GM12878 (cell line): ENCODE data around the gene BMP2. TPM values are rescaled to one million over a fixed set of nuclear protein-coding genes. Genes with fewer than 3 reads are reported as not detected.

Experiments used
- ATAC-seq: fragments of 200-7000 bp; cut with Tn5 transposase; 3 replicates; pipeline ENCODE4 v1.9.1; 2020; ENCODE audit warnings: mild to moderate bottlenecking, moderate library complexity
- BruUV-seq: library from RNA; stranded (reverse); fragments of 400-500 nt; replicated peaks from 2 replicates; lab custom pipeline; 2021; lab: Mats Ljungman, UMichigan
- CTCF ChIA-PET: fragments of 300-600 bp; sonication (Branson Sonifier 250); formaldehyde crosslinking; extraction: SDS; loops from one replicate; lab custom pipeline; 2021; ENCODE audit warnings: inconsistent platforms; lab: Yijun Ruan, JAX
- POLR2A ChIA-PET: fragments of 350-600 bp; formaldehyde crosslinking; extraction: SDS; loops from one replicate; lab custom pipeline; 2021; ENCODE audit warnings: inconsistent platforms; lab: Charles Lee
- RAD21 ChIA-PET: fragments of 300-600 bp; sonication (Branson Sonifier 250); formaldehyde crosslinking; loops from one replicate; lab custom pipeline; 2023; ENCODE audit warnings: antibody characterized with exemption; ENCODE audit not compliant: unreplicated experiment; lab: Charles Lee
- SMC1A ChIA-PET: fragments of 300-600 bp; sonication (Branson Sonifier 250); formaldehyde crosslinking; loops from one replicate; lab custom pipeline; 2023; ENCODE audit not compliant: unreplicated experiment, uncharacterized antibody; lab: Charles Lee
- DNase-seq: peaks from one replicate; pipeline ENCODE4 v3.0.0-alpha.2; 2011; ENCODE audit warnings: low read depth, low spot score
- FAIRE-seq: peaks from 3 replicates; lab custom pipeline; 2011; peaks lifted over from hg19 to GRCh38; lab: Jason Lieb, UNC
- H2AFZ ChIP-seq: 2 replicates; pipeline ENCODE4 v1.6.0; 2011; ENCODE audit warnings: low read depth, low read length, control low read depth; ENCODE audit not compliant: control insufficient read depth
- H3K27ac ChIP-seq: 2 replicates; pipeline ENCODE4 v1.5.1; 2011; ENCODE audit warnings: control low read depth; ENCODE audit not compliant: control insufficient read depth, insufficient read depth
- H3K27me3 ChIP-seq, 2 experiments: replicated peaks in 1 of 2; 2 replicates each; pipeline versions ENCODE4 v1.6.0 to v1.6.1; 2011; ENCODE audit warnings: low read length in 1 of 2; ENCODE audit not compliant: control insufficient read depth in 2 of 2, insufficient read depth in 2 of 2
- H3K36me3 ChIP-seq, 2 experiments: 2 replicates each; pipeline ENCODE4 v1.5.1; 2011; ENCODE audit warnings: low read length in 1 of 2; ENCODE audit not compliant: control insufficient read depth in 2 of 2, insufficient read depth in 2 of 2
- H3K4me1 ChIP-seq: 2 replicates; pipeline ENCODE4 v1.6.1; 2011; ENCODE audit warnings: mild to moderate bottlenecking, low read length, moderate library complexity, mixed read lengths; ENCODE audit not compliant: control insufficient read depth, insufficient read depth
- H3K4me2 ChIP-seq: 2 replicates; pipeline ENCODE4 v1.6.0; 2011; ENCODE audit warnings: control low read depth; ENCODE audit not compliant: control insufficient read depth, insufficient read depth
- H3K4me3 ChIP-seq: fragments of 200-600 bp; sonication (generic); 2 replicates; pipeline ENCODE4 v1.5.1; 2016
- H3K79me2 ChIP-seq: 2 replicates; pipeline ENCODE4 v1.6.0; 2011; ENCODE audit warnings: low read length; ENCODE audit not compliant: control insufficient read depth, insufficient read depth
- H3K9ac ChIP-seq: 2 replicates; pipeline ENCODE4 v1.8.0; 2011; ENCODE audit warnings: low read length, control low read depth, mixed read lengths; ENCODE audit not compliant: control insufficient read depth, insufficient read depth
- H3K9me3 ChIP-seq: replicated peaks from 3 replicates; pipeline ENCODE4 v1.5.1; 2011; ENCODE audit warnings: mild to moderate bottlenecking, low read length; ENCODE audit not compliant: control insufficient read depth, insufficient read depth
- H4K20me1 ChIP-seq: 2 replicates; pipeline ENCODE4 v1.6.0; 2011; ENCODE audit not compliant: control insufficient read depth, insufficient read depth
- CBFB ChIP-seq: IDR thresholded peaks from 2 replicates; pipeline ENCODE4 v1.6.1; 2016; ENCODE audit warnings: antibody characterized with exemption, low read depth
- CBX5 ChIP-seq: sonication (generic); IDR thresholded peaks from 2 replicates; pipeline ENCODE4 v1.6.1; 2016; ENCODE audit warnings: low read depth, moderate library complexity, mild to moderate bottlenecking, inconsistent platforms
- CREB1 ChIP-seq: IDR thresholded peaks from 2 replicates; pipeline ENCODE4 v1.6.1; 2012; ENCODE audit warnings: low read depth, mild to moderate bottlenecking, inconsistent platforms
- FOXK2 ChIP-seq: fragments of 450-650 bp; IDR thresholded peaks from 2 replicates; pipeline ENCODE4 v1.6.1; 2017; ENCODE audit warnings: mild to moderate bottlenecking, moderate library complexity
- RUNX3 ChIP-seq: IDR thresholded peaks from 2 replicates; pipeline ENCODE4 v1.6.1; 2012; ENCODE audit warnings: low read length, inconsistent platforms
- SRF ChIP-seq, 2 experiments: IDR thresholded peaks; 2 replicates each; pipeline ENCODE4 v1.6.1; 2011; ENCODE audit warnings: low read depth in 2 of 2, low read length in 2 of 2, mild to moderate bottlenecking in 1 of 2, moderate library complexity in 1 of 2
- STAT3 ChIP-seq: IDR thresholded peaks from 2 replicates; pipeline ENCODE4 v1.6.1; 2011; ENCODE audit warnings: low read depth, low read length, improper control_type of control experiment
- ZNF24 ChIP-seq: fragments of 450-650 bp; IDR thresholded peaks from 2 replicates; pipeline ENCODE4 v1.6.1; 2017; ENCODE audit warnings: antibody characterized with exemption, mild to moderate bottlenecking
- in situ Hi-C: fragments of 300-500 bp; cut with MboI; formaldehyde crosslinking; loops from 9 replicates; pipeline ENCODE4 v1.14.3; 2018; ENCODE audit warnings: mixed read lengths
- intact Hi-C: fragments of 100-400 bp; cut with micrococcal nuclease; formaldehyde crosslinking; loops from one replicate; pipeline ENCODE4 v1.14.2; 2022; ENCODE audit not compliant: unreplicated experiment
- polyA plus RNA-seq, 11 experiments: library from polyadenylated mRNA; depleted of rRNA in 4 of 11; unstranded in 6 of 11; stranded (reverse) in 5 of 11; fragments of >200 nt; fragmentation: Nextera tagmentation in 4 of 11; fragmentation: Illumina TruSeq in 1 of 11; extraction: Ambion mirVana in 4 of 11; extraction: Trizol in 1 of 11; gene quantifications; 1 replicate in 1 of 11; 2 replicates in 10 of 11; pipeline versions ENCODE4 v1.2.1 to v1.2.3, GENCODE V29; 2011 to 2016; ENCODE audit warnings: inconsistent platforms in 2 of 11, missing spikeins in 2 of 11, low read depth in 1 of 11
- total RNA-seq, 4 experiments: library from RNA; depleted of rRNA in 3 of 4; stranded (reverse); fragments of >200 nt in 3 of 4; fragmentation: Illumina TruSeq in 1 of 4; extraction: Trizol in 1 of 4; gene quantifications; 2 replicates each; pipeline versions ENCODE4 v1.2.1 to v1.2.3, GENCODE V29; 2013 to 2021
- TF ChIP-seq, protein P1 (sequence below): fragments of 450-650 bp; formaldehyde crosslinking; IDR thresholded peaks from 2 replicates; pipeline ENCODE4 v1.4.0; 2020; ENCODE audit warnings: mild to moderate bottlenecking, moderate library complexity
- TF ChIP-seq, protein P2 (sequence below): fragments of 150-350 bp; IDR thresholded peaks from 2 replicates; pipeline ENCODE4 v1.6.1; 2016; ENCODE audit warnings: low read depth, low read length
- TF ChIP-seq, protein P3 (sequence below): fragments of 450-650 bp; IDR thresholded peaks from 2 replicates; pipeline ENCODE4 v1.6.1; 2017; ENCODE audit warnings: mild to moderate bottlenecking, low read depth, inconsistent platforms; ENCODE audit not compliant: poor library complexity, severe bottlenecking
- TF ChIP-seq, protein P4 (sequence below): IDR thresholded peaks from 2 replicates; pipeline ENCODE4 v1.6.1; 2012; ENCODE audit warnings: low read depth, low read length, improper control_type of control experiment

Gene BMP2
- total and polyA plus RNA-seq, 10 of the 15 experiments (the other 5 are each of a cell fraction or from before 2014, with no cell fraction given), result 0.35 to 3.2 (median 0.71) TPM

DNA sequence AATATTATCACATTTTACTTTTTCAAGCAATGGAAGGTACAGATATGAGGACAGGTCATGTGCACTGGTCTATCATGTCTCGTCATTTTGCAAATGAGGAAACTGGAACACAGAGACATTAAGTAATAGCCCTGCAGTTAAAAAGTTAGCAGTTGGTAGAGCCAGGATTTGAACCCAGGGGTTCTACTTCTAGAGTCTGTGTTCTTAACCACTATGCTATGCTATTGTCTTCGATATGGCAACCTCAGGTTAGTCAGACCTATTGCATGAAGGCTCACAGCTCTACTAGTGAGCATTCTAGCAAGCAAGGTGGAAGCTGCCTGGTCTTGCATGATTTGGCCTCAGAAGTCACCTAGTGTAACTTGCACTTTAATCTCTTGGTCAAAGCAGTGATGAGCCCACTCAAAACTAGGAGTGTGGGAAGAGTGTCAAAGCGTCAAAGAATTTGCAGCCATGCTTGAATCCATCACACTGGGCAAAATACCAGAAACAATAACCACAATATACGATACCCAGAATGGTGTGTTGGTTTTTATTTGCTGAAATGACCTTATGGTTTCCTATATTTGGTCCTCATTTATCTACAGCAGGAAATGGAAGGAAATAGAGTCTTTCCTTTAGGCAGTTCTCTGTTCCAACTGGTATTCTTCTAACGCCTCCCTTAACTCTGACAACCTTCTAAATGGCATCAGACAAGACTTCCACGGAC lies 20.4 kb upstream of the BMP2 start (continued):
- no peak for TF ChIP-seq CREB1

DNA sequence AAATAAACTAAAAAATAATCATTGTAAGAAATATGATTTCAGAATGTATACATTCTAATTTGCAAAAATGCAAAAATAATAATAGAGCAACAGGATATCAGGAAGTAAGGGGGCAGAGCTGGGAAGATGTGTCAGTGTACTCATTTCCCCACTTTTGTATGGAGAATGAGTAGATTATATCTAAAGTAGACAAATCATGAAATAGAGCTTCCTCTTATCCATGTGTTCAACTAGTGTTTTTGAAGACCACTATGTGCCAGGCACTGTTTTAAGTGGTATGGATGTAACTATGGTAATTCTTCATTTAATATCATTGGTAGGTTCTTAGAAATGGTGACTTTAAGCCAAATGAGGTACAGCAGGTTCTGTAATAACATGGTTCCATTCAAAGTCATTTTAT lies 17.0 kb upstream of the BMP2 start:
- Histone ChIP-seq H3K9me3 (no peaks in the 10 kb centered on the region), H3K4me3 (no peak overlapping the region), H4K20me1 (no peaks in the 10 kb centered on the region), H3K79me2 (no peaks in the 10 kb centered on the region), H3K4me2 (no peak overlapping the region), H3K9ac (no peak overlapping the region), H3K4me1 (no peaks in the 10 kb centered on the region), H3K27me3 (no peaks in the 10 kb centered on the region), H3K36me3 (no peaks in the 10 kb centered on the region), H2AFZ (no peak overlapping the region), H3K27ac (no peak overlapping the region)
- SMC1A ChIA-PET, result interaction anchor here (0.6 to 4.1 kb wide), 8 partner anchors 10 to 552 kb away, joined by 3 to 18 read pairs (median 3); no protein-coding TSS in a partner anchor
- DNase-seq (no peak), FAIRE-seq (no peak), ATAC-seq (no peak)
- BruUV-seq, result no TSS peak
- RAD21 ChIA-PET, result no interaction called here
- in situ Hi-C loops (loop anchor here (25.0 kb wide), 2 partner anchors 537 to 1112 kb away; no protein-coding TSS in a partner anchor), intact Hi-C loops (no loop called here)
- CTCF ChIA-PET, result interaction anchor here (2.2 kb wide), 1 partner anchor 16 kb away, joined by 11 read pairs; no protein-coding TSS in a partner anchor
- POLR2A ChIA-PET, result interaction anchor here (1.6 kb wide), 1 partner anchor 17 kb away, joined by 3 read pairs; no protein-coding TSS in a partner anchor
- TF ChIP-seq STAT3 (no peak), CBFB (no peak), RUNX3 (no peak), ZNF24 (no peak), FOXK2 (no peak), CBX5 (no peak), SRF (IDR thresholded peaks at IDR 0.05; ENCODE audit: low read depth in 2 of 2, low read length in 2 of 2) (no peak)
- TF ChIP-seq, protein P1, sequence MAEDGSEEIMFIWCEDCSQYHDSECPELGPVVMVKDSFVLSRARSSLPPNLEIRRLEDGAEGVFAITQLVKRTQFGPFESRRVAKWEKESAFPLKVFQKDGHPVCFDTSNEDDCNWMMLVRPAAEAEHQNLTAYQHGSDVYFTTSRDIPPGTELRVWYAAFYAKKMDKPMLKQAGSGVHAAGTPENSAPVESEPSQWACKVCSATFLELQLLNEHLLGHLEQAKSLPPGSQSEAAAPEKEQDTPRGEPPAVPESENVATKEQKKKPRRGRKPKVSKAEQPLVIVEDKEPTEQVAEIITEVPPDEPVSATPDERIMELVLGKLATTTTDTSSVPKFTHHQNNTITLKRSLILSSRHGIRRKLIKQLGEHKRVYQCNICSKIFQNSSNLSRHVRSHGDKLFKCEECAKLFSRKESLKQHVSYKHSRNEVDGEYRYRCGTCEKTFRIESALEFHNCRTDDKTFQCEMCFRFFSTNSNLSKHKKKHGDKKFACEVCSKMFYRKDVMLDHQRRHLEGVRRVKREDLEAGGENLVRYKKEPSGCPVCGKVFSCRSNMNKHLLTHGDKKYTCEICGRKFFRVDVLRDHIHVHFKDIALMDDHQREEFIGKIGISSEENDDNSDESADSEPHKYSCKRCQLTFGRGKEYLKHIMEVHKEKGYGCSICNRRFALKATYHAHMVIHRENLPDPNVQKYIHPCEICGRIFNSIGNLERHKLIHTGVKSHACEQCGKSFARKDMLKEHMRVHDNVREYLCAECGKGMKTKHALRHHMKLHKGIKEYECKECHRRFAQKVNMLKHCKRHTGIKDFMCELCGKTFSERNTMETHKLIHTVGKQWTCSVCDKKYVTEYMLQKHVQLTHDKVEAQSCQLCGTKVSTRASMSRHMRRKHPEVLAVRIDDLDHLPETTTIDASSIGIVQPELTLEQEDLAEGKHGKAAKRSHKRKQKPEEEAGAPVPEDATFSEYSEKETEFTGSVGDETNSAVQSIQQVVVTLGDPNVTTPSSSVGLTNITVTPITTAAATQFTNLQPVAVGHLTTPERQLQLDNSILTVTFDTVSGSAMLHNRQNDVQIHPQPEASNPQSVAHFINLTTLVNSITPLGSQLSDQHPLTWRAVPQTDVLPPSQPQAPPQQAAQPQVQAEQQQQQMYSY (CRISPR knock-in tag), result no peak
- TF ChIP-seq, protein P2, sequence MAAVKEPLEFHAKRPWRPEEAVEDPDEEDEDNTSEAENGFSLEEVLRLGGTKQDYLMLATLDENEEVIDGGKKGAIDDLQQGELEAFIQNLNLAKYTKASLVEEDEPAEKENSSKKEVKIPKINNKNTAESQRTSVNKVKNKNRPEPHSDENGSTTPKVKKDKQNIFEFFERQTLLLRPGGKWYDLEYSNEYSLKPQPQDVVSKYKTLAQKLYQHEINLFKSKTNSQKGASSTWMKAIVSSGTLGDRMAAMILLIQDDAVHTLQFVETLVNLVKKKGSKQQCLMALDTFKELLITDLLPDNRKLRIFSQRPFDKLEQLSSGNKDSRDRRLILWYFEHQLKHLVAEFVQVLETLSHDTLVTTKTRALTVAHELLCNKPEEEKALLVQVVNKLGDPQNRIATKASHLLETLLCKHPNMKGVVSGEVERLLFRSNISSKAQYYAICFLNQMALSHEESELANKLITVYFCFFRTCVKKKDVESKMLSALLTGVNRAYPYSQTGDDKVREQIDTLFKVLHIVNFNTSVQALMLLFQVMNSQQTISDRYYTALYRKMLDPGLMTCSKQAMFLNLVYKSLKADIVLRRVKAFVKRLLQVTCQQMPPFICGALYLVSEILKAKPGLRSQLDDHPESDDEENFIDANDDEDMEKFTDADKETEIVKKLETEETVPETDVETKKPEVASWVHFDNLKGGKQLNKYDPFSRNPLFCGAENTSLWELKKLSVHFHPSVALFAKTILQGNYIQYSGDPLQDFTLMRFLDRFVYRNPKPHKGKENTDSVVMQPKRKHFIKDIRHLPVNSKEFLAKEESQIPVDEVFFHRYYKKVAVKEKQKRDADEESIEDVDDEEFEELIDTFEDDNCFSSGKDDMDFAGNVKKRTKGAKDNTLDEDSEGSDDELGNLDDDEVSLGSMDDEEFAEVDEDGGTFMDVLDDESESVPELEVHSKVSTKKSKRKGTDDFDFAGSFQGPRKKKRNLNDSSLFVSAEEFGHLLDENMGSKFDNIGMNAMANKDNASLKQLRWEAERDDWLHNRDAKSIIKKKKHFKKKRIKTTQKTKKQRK, result no peak
- TF ChIP-seq, protein P3, sequence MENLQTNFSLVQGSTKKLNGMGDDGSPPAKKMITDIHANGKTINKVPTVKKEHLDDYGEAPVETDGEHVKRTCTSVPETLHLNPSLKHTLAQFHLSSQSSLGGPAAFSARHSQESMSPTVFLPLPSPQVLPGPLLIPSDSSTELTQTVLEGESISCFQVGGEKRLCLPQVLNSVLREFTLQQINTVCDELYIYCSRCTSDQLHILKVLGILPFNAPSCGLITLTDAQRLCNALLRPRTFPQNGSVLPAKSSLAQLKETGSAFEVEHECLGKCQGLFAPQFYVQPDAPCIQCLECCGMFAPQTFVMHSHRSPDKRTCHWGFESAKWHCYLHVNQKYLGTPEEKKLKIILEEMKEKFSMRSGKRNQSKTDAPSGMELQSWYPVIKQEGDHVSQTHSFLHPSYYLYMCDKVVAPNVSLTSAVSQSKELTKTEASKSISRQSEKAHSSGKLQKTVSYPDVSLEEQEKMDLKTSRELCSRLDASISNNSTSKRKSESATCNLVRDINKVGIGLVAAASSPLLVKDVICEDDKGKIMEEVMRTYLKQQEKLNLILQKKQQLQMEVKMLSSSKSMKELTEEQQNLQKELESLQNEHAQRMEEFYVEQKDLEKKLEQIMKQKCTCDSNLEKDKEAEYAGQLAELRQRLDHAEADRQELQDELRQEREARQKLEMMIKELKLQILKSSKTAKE, result no peak
- TF ChIP-seq, protein P4, sequence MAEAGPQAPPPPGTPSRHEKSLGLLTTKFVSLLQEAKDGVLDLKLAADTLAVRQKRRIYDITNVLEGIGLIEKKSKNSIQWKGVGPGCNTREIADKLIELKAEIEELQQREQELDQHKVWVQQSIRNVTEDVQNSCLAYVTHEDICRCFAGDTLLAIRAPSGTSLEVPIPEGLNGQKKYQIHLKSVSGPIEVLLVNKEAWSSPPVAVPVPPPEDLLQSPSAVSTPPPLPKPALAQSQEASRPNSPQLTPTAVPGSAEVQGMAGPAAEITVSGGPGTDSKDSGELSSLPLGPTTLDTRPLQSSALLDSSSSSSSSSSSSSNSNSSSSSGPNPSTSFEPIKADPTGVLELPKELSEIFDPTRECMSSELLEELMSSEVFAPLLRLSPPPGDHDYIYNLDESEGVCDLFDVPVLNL, result no peak
